Choroid plexus epithelial cell (primary cell): ENCODE results near the gene TFPI.

Experiments used
- DNase-seq: peaks from one replicate; pipeline ENCODE4 v3.0.0-alpha.2; 2010; ENCODE audit warnings: low read depth
- H3K4me3 ChIP-seq: 2 replicates; pipeline ENCODE4 v1.5.1; 2011; ENCODE audit warnings: low read depth, mild to moderate bottlenecking, control low read depth, low read length, moderate library complexity
- CTCF ChIP-seq: conservative IDR thresholded peaks from 2 replicates; pipeline ENCODE4 v1.5.1; 2011; ENCODE audit warnings: low read depth, mild to moderate bottlenecking, control low read depth, inconsistent platforms, low read length, moderate library complexity

Gene TFPI

GRCh38 chr2:187483537-187483936 is 70.7 kb downstream of the TFPI start:
- no peak for TF ChIP-seq CTCF

GRCh38 chr2:187482796-187483195 is 71.4 kb downstream of the TFPI start:
- TF ChIP-seq CTCF = no peak
- H3K4me3 ChIP-seq = no peak overlapping the region

More at GRCh38 chr2:187483537-187483936, 70.7 kb downstream of the TFPI start:
- H3K4me3 ChIP-seq = no peak overlapping the region
- DNase-seq = no peak

GRCh38 chr2:187481543-187481942 is 72.7 kb downstream of the TFPI start:
- H3K4me3 ChIP-seq = no peak overlapping the region
- DNase-seq = no peak
- no peak for TF ChIP-seq CTCF

More at GRCh38 chr2:187482796-187483195, 71.4 kb downstream of the TFPI start:
- no peak for DNase-seq

- no peak for TF ChIP-seq CTCF
- H3K4me3 ChIP-seq = no peak overlapping the region
- DNase-seq = no peak
Measured at GRCh38 chr2:187478719-187479118, 75.5 kb downstream of the TFPI start.

GRCh38 chr2:187477051-187477450 is 77.2 kb downstream of the TFPI start:
- no peak overlapping the region for H3K4me3 ChIP-seq
- no peak for DNase-seq
- TF ChIP-seq CTCF = no peak

GRCh38 chr2:187475499-187476248 is 78.6 kb downstream of the TFPI start:
- no peak overlapping the region for H3K4me3 ChIP-seq
- TF ChIP-seq CTCF = no peak
- DNase-seq = peak; percentile 27

- TF ChIP-seq CTCF = no peak
- no peak overlapping the region for H3K4me3 ChIP-seq
- DNase-seq = no peak
Measured at GRCh38 chr2:187470698-187471097, 83.5 kb downstream of the TFPI start.
